Stimulated activated CD4-positive, alpha-beta T cell treated with anti-CD3 and anti-CD28 coated beads, TNF-alpha, amount 100 ng/mL, for 4 hours (primary cell): ENCODE measurements around the gene MORN1.
"Not testable (repeated sequence)": the region's sequence is repeated elsewhere in the genome, so short reads cannot be mapped to it uniquely, and the experiment has no call there.

Experiments used
- DNase-seq, 3 experiments: peaks; one replicate each; pipeline ENCODE4 v3.0.0-alpha.2; 2020; ENCODE audit warnings: low read depth in 3 of 3

Gene MORN1

GRCh38 chr1:2304921-2305681, 86.3 kb downstream of the MORN1 start:
- no peak for DNase-seq

GRCh38 chr1:2304282-2304681, 87.1 kb downstream of the MORN1 start:
- no peak for DNase-seq

- DNase-seq, result no peak
These were observed 87.6 kb downstream of the MORN1 start for GRCh38 chr1:2303781-2304180.

GRCh38 chr1:2303016-2303775, 88.2 kb downstream of the MORN1 start:
- no peak for DNase-seq

DNA sequence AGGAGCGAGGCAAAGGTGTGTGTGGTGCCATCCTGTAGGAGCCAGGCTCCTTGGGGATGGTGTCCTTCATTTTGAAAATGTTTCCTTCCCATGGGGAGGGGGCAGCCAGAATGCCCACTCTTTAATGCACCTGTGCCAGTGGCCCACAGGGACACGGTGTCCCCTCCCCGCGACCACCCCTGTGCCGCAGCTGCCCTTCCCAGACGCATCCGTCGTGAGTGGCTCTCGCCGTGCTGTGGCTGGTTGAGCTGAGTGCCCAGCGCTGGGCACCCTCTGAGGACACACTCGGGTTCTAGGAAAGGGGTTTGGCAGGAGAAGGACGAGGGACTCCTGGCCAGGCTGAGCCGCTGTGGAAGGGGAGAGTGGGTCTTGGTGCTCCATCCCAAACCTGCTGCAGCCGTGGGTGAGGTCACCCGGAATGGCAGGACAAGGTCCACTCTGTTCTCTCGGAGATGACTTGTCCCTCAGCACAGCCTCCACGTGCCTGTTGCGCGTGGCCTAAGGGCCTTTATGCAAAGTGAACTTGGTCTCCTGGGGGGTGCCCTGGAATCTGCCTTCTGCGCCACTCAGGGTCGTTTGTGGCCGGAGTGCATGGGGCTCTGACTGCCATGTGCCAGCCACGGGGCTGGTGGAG, 88.9 kb downstream of the MORN1 start:
- no peak for DNase-seq

- DNase-seq, result no peak
These were observed 89.6 kb downstream of the MORN1 start for GRCh38 chr1:2301607-2302291.

GRCh38 chr1:2300851-2301606, 90.3 kb downstream of the MORN1 start:
- DNase-seq, result peak; percentile 58 to 78 (median 66)

- DNase-seq, result peak; percentile 53 to 60 (median 54)
These were observed 91.2 kb downstream of the MORN1 start for GRCh38 chr1:2300004-2300771.

- no peak for DNase-seq
These were observed 92.2 kb downstream of the MORN1 start for GRCh38 chr1:2299131-2299627.

DNA sequence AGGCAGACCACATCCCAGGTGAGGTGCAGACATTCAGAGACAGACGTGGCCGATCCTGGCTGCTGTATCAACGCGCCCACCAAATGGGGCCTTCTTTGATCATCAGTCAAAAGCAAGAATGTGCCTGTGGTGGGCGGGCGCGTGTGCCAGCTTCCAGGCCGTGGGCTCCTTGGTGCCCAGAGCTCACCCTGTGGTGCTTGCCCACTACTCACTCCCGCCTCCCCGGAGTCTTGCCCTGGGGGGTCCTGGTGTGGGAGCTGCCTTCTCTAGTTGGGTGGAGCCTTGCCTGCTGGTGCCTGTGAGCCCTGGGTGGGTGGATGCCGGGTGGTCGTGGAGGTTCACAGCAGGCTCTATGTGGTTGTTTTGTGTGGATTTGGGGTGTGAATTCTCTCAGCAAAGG, 92.7 kb downstream of the MORN1 start:
- DNase-seq, result no peak

DNA sequence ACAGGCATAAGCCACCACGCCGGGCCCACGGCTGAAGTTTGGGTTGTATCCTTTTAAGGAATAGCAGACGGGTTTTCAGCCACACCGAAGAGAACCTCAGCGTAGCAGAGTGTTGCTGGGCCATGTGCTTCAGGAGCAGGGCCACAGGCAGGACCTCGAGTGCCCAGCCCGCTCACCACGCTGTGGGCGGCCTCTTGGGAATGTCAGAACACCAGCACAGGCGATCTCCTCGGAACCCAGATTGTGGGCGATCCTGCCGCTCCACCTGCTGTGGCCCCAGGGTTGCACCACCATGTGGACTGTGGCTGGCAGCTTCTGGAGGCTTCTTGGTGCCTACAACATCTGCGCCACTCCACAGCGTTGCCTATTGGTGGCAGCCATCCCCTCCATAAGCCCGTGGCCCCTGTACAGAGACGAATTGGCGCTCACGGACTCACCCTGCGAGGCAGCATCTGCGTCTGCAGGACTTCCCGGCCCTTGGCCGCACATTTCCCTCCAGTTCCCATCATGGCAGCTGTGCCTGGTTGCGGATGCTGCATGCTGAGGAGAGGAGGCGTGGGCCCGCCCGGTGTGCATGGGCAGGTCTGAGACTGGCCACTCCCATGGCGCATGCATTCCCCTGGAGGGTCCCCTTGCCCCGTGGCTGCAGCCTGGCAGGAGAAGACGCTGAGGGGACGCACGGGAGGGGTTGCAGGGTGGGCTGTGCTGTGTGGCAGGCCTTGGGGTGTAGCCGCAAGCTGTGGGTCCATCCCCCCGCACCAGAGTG, 93.9 kb downstream of the MORN1 start:
- DNase-seq, result no peak

- DNase-seq, result no peak
These were observed 94.7 kb downstream of the MORN1 start for GRCh38 chr1:2296614-2297013.

DNA sequence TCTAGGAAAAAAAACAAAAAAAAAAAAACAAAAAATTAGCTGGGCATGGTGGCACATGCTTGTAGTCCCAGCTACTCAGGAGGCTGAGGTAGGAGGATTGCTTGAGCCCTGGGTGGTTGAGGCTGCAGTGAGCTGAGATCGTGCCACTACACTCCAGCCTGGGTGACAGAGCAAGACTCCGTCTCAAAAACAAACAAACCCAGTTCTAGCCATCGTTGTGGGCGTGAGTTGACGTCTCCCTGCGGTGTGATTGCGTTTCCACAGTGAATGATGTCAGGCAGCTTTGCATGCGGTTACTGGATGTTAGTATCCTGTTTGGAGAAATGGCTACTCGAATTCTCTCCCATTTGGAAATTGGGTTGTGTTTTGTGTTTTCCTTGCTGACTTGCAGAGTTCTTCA, 95.1 kb downstream of the MORN1 start:
- not testable (repeated sequence) for DNase-seq

DNA sequence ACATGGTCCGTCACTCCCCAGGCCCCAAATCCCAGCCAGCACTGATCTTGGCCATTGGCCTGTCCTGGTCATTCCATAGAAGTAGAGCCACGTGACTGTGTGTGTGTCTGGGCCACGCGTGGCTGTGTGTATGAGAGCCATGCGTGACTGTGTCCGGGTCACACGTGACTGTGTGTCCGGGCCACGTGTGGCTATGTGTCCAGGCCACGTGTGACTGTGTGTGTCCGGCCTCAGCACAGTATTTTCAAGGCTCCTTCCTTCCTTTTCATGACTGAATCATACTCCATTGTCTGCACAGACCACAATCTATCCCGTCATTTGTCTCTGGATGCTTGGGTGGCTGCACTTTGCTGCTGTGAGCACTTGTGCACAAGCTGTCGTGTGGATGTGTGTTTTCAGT, 95.8 kb downstream of the MORN1 start:
- DNase-seq, result no peak

DNA sequence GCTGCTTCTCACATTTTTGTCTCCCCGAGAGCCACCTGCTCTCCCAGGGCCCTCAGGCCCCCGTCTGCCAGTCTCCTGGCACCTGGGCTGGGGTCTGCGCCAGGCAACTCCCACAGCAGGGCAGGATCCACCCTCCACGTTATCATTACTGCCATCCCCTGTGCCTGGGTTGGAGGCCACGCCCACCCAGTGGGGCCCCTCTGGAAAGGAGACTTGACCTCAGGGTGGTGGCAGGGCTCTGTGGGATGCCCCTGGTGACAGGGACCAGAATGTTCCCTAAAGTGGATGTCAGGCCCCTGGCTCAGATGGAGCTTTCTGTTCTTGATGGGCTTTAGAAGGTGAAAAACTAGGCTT, 96.7 kb downstream of the MORN1 start:
- DNase-seq, result no peak

GRCh38 chr1:2294033-2294724, 97.2 kb downstream of the MORN1 start:
- no peak for DNase-seq

DNA sequence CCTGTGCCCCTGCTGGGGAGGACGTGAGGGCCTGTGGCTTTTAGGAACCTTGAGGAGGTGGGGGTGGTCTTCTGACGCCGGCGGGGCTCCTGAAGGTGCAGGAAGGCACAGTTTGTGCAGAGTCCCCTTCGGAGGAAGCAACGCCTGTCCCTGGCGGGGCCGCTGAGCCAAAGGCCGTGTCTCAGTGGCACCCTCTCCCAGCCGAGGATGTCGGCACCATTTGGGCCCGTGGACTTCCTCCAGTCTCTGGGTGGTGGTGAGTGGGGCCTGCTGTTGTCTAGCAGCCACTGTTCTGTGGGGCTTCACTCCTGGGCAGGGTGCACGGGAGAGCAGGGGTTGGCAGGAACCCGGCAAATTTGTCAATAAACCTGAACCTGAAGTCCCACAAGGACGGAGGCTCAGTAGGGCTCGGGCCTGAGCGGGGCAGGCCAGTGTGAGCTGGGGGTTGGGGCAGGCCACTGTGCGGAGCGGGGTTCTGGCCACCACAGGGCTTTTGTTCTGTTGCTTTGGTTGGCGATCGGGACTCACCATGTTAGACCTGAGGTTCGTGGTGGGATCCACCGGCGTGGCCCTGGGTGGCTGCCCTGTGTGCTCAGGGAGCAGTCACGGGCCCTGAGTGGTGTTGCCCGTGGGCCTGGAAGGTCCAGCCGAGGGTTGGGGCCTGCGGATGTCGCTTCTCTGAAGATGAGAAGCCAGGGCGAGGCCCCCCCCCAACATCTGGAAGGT, 98.5 kb downstream of the MORN1 start:
- no peak for DNase-seq

DNA sequence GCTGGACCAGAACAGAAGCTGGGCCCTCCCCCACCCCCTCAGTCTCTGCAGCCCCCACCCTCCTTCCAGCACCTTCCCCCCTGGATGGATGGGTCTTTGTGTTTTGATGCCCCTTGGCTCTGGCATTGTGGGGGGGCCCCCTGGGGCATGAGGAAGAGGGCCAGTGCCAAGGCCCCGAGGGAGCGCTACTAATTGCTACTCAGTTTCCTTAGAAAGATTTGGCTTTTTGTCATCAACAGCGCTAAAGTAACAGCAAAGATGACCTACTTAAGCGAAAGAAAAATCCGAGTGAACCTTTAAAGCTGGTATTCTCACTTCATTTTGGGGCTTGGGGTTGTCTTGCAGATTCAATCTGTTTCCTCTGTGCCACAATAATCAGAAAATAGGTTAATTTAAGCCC, 99.8 kb downstream of the MORN1 start:
- DNase-seq, result no peak
